BLaER1 treated with 17β-estradiol and CSF1 and Interleukin-3, amounts not matched to agents 10 nM and 100 nM (cell line): ENCODE data around the gene RFFL.

Experiments
- H3K27ac ChIP-seq, 11 experiments: shearing (Covaris generic); formaldehyde crosslinking; 2 replicates each; pipeline ENCODE4 v1.8.1; 2022
- H3K27me3 ChIP-seq, 11 experiments: shearing (Covaris generic); formaldehyde crosslinking; 2 replicates each; pipeline ENCODE4 v1.8.1; 2022
- H3K36me3 ChIP-seq, 11 experiments: shearing (Covaris generic); formaldehyde crosslinking; 2 replicates each; pipeline ENCODE4 v1.8.1; 2022
- H3K4me1 ChIP-seq, 10 experiments: shearing (Covaris generic); formaldehyde crosslinking; 2 replicates each; pipeline ENCODE4 v1.8.1; 2022
- H3K4me2 ChIP-seq, 11 experiments: shearing (Covaris generic); formaldehyde crosslinking; 2 replicates each; pipeline ENCODE4 v1.8.1; 2022
- H3K4me3 ChIP-seq, 10 experiments: shearing (Covaris generic); formaldehyde crosslinking; 2 replicates each; pipeline ENCODE4 v1.8.1; 2022
- H3K9ac ChIP-seq, 11 experiments: shearing (Covaris generic); formaldehyde crosslinking; 2 replicates each; pipeline ENCODE4 v1.8.1; 2022
- H3K9me3 ChIP-seq, 11 experiments: shearing (Covaris generic); formaldehyde crosslinking; replicated peaks in 1 of 11; 2 replicates each; pipeline ENCODE4 v1.8.1; 2022
- H4K20me1 ChIP-seq, 11 experiments: shearing (Covaris generic); formaldehyde crosslinking; 2 replicates each; pipeline ENCODE4 v1.8.1; 2022
- Cebpa-rat ChIP-seq, 11 experiments: shearing (Covaris generic); IDR thresholded peaks; 2 replicates each; pipeline ENCODE4 v1.8.1; 2022

RFFL gene

DNA sequence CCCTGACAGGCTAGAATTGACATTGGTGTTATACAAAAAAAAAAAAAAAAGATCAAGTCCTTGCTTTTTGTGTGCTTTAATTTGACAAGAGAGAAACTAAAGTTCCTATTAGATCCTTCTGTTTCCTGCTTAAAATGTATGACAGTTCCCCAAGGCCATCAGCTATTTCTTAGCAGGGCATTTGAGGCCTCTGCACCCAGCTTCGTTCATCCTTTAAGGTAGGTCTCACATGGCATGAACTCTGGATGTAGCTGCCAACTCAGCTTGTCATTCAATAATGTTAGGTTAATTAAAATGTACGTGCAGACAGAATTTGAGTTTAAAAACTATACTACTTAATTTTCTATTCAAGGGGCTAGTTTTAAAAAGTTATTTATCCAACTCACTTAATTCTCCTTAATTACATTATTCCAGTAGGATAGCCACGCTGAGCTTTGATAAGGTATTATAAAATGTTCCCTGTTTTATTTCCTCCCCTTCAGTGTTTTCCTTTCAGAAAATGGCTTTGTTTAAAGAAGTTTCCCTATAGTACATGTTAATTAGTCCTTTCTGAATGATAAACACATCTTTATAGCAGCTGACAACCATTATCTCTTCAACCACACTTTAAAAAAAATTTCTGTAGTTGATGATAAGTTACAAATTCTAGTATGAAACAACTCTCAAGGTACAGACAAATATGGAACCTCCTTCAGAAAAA, 1.2 kb upstream of the RFFL start:
- H3K4me3 ChIP-seq = peak overlapping the region in 5 of 10 experiments; percentile 14 to 56 (median 40); a peak in 5 of 20 replicates
- H3K27me3 ChIP-seq = no peaks in the 10 kb centered on the region
- H3K4me2 ChIP-seq = peak overlapping the region; percentile 62 to 93 (median 80)
- peak overlapping the region; percentile 76 to 91 (median 86) for H3K9ac ChIP-seq
- no peaks in the 10 kb centered on the region; a peak in 1 of 22 replicates for H4K20me1 ChIP-seq
- H3K27ac ChIP-seq = peak overlapping the region; percentile 86 to 99 (median 95)
- peaks cover 0 to 10% (median 0%) of the 10 kb centered on the region in 11 experiments; a peak in 2 of 22 replicates for H3K9me3 ChIP-seq
- no peak for TF ChIP-seq Cebpa-rat (IDR thresholded peaks at IDR 0.05)
- peaks cover 6 to 31% (median 22%) of the 10 kb centered on the region in 11 experiments; a peak in 19 of 22 replicates for H3K36me3 ChIP-seq
- H3K4me1 ChIP-seq = peaks cover 43 to 94% (median 88%) of the 10 kb centered on the region in 10 experiments

GRCh38 chr17:35062308-35062707, 1.2 kb downstream of the RFFL start:
- peaks cover 24 to 76% (median 66%) of the 10 kb centered on the region in 10 experiments for H3K4me1 ChIP-seq
- no peaks in the 10 kb centered on the region; a peak in 1 of 22 replicates for H4K20me1 ChIP-seq
- H3K4me2 ChIP-seq = peak overlapping the region; percentile 60 to 93 (median 82); a peak in 21 of 22 replicates
- H3K27me3 ChIP-seq = no peaks in the 10 kb centered on the region
- TF ChIP-seq Cebpa-rat (IDR thresholded peaks at IDR 0.05) = no peak
- H3K27ac ChIP-seq = peak overlapping the region; percentile 86 to 99 (median 95)
- peak overlapping the region in 5 of 10 experiments; percentile 34 to 44 (median 43); a peak in 7 of 20 replicates for H3K4me3 ChIP-seq
- peaks cover 6 to 48% (median 35%) of the 10 kb centered on the region in 11 experiments; a peak in 19 of 22 replicates for H3K36me3 ChIP-seq
- peaks cover 0 to 18% (median 0%) of the 10 kb centered on the region in 11 experiments; a peak in 4 of 22 replicates for H3K9me3 ChIP-seq
- H3K9ac ChIP-seq = peak overlapping the region; percentile 23 to 91 (median 86); a peak in 20 of 22 replicates

DNA sequence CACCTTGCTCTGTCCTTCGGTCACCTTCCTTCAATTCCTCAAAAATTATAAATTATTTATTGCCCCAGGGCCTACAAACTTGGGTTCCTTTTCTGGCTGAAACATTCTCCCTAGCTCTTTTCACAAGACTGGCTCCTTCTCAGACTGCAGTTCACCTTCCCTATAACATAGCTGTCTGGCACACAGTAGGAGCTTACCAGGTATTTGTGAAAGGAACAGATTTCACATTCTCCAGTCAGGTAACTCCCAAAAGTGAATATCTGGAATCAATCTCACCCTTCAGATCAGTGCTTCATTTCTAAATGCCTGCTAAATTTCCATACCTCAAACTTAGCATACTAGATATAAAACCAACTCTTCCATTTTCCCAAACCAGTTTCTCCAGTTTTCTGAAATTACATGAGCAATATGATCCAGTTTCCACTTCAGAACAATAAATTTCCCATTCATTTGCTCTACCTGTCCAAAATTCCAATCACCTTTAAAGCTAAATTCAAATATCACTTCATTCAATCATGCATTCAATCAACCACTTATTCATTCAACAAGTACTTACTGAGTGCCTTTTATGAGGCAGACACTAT, 6.1 kb downstream of the RFFL start:
- peak overlapping the region in 5 of 11 experiments; percentile 31 to 50 (median 41); a peak in 7 of 22 replicates for H3K4me2 ChIP-seq

DNA sequence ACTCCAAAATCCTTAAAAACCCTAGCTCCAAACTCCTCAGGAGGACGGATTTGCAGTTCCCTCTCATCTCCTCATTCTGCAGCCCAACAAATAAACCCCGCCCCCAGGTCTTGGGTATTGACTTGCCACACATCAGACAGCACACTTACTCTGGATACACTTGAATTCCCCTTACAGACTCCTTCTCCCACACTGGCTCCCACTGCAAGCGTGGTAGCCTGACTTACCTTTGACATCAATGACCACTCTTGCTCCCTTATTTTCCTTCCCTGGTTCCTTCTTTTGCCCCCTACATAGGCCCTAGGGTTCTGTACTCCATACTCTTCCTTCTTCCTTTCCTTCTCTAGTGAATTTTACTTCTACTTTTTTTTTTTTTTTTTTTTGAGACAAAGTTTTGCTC, 7.5 kb downstream of the RFFL start:
- H3K9ac ChIP-seq = no peak overlapping the region
- no peak overlapping the region for H3K4me3 ChIP-seq
- peaks cover 0 to 9% (median 0%) of the 10 kb centered on the region in 11 experiments; a peak in 5 of 22 replicates for H4K20me1 ChIP-seq
- H3K4me1 ChIP-seq = peaks cover 21 to 72% (median 55%) of the 10 kb centered on the region in 10 experiments
- peaks cover 0 to 51% (median 23%) of the 10 kb centered on the region in 11 experiments; a peak in 18 of 22 replicates for H3K36me3 ChIP-seq
- TF ChIP-seq Cebpa-rat (IDR thresholded peaks at IDR 0.05) = no peak
- H3K9me3 ChIP-seq = peaks cover 0 to 18% (median 0%) of the 10 kb centered on the region in 11 experiments; a peak in 4 of 22 replicates
- H3K4me2 ChIP-seq = peak overlapping the region in 6 of 11 experiments; percentile 5 to 50 (median 40); a peak in 10 of 22 replicates
- H3K27ac ChIP-seq = 0 out of 22 replicates have a peak overlapping the region, but pooled peaks of 1 of the 11 experiments have one; percentile 11
- H3K27me3 ChIP-seq = no peaks in the 10 kb centered on the region

More for the DNA sequence above, 6.1 kb downstream of the RFFL start:
- peak overlapping the region in 1 of 11 experiments; percentile 34; a peak in 2 of 22 replicates for H3K27ac ChIP-seq
- no peak overlapping the region for H3K9ac ChIP-seq
- H3K4me3 ChIP-seq = no peak overlapping the region
- peaks cover 0 to 4% (median 0%) of the 10 kb centered on the region in 11 experiments; a peak in 5 of 22 replicates for H4K20me1 ChIP-seq
- peaks cover 0 to 18% (median 0%) of the 10 kb centered on the region in 11 experiments; a peak in 4 of 22 replicates for H3K9me3 ChIP-seq
- no peak for TF ChIP-seq Cebpa-rat (IDR thresholded peaks at IDR 0.05)
- peaks cover 9 to 72% (median 55%) of the 10 kb centered on the region in 10 experiments for H3K4me1 ChIP-seq
- H3K27me3 ChIP-seq = no peaks in the 10 kb centered on the region
- H3K36me3 ChIP-seq = peaks cover 6 to 65% (median 37%) of the 10 kb centered on the region in 11 experiments; a peak in 19 of 22 replicates

DNA sequence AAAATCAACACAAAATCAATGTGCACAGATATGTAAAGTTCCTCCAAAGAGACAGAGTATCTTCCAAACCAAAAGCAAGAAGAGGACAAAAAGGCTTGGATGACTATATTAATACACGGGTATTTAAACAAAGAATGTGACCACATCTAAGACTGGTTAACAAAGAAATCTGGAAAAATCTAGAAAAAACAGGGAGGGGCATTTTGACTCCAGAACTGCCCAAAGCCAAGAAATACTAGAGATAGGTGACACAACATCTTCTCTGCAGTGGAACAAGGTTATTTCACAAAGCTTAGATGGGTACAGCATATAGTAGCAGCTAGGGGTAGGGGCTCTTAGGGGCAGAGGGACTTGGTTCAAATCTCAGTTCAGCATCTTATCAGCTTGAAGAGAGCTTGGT, 10.3 kb downstream of the RFFL start:
- Histone ChIP-seq H3K36me3 (peaks cover 0 to 47% (median 3%) of the 10 kb centered on the region in 11 experiments; a peak in 8 of 22 replicates), H3K27me3 (no peaks in the 10 kb centered on the region), H3K27ac (peak overlapping the region in 2 of 11 experiments; percentile 83 to 86; a peak in 6 of 22 replicates), H3K9ac (peak overlapping the region in 1 of 11 experiments; percentile 67; a peak in 1 of 22 replicates), H3K4me1 (peaks cover 30 to 84% (median 63%) of the 10 kb centered on the region in 10 experiments), H3K9me3 (no peaks in the 10 kb centered on the region), H3K4me2 (peak overlapping the region in 9 of 11 experiments; percentile 72 to 95 (median 82); a peak in 17 of 22 replicates), H4K20me1 (peaks cover 0 to 16% (median 0%) of the 10 kb centered on the region in 11 experiments; a peak in 5 of 22 replicates), H3K4me3 (no peak overlapping the region)
- TF ChIP-seq Cebpa-rat (IDR thresholded peaks at IDR 0.05) = no peak

- peaks cover 0 to 44% (median 3%) of the 10 kb centered on the region in 11 experiments; a peak in 6 of 22 replicates for H3K36me3 ChIP-seq
- peak overlapping the region; percentile 66 to 86 (median 82); a peak in 20 of 22 replicates for H3K27ac ChIP-seq
- H3K4me1 ChIP-seq = peaks cover 30 to 84% (median 63%) of the 10 kb centered on the region in 10 experiments
- peaks cover 0 to 17% (median under 1%) of the 10 kb centered on the region in 11 experiments; a peak in 10 of 22 replicates for H4K20me1 ChIP-seq
- TF ChIP-seq Cebpa-rat (IDR thresholded peaks at IDR 0.05) = no peak
- peak overlapping the region in 6 of 11 experiments; percentile 46 to 67 (median 62); a peak in 8 of 22 replicates for H3K9ac ChIP-seq
- H3K4me2 ChIP-seq = peak overlapping the region; percentile 67 to 95 (median 78)
- H3K9me3 ChIP-seq = no peaks in the 10 kb centered on the region
- H3K4me3 ChIP-seq = 0 out of 20 replicates have a peak overlapping the region, but pooled peaks of 1 of the 10 experiments have one; percentile 5
- no peaks in the 10 kb centered on the region for H3K27me3 ChIP-seq
These were observed 10.7 kb downstream of the RFFL start for GRCh38 chr17:35052780-35053179.

DNA sequence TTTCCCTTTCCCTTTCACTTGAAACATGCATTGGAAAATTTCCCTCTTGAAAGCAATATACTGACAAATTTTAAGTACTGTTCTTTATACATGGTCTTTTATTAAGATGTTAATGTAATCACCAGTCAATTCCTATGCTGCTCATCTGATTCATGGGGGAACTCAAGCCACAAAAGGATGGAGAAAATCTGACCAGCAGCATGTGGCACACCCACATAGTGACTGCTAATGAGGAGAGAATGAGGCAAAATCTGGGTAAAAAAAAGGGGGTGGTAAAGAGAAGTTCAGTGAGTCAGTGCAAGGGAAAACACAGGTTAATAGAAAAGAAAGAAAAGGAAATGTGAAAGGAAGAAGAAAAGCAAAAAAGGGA, 11.3 kb downstream of the RFFL start:
- peak overlapping the region; percentile 66 to 86 (median 82) for H3K27ac ChIP-seq

More for the DNA sequence above, 11.3 kb downstream of the RFFL start:
- peak overlapping the region; percentile 67 to 95 (median 78) for H3K4me2 ChIP-seq
- H4K20me1 ChIP-seq = peaks cover 0 to 22% (median 6%) of the 10 kb centered on the region in 11 experiments; a peak in 9 of 22 replicates
- peak overlapping the region; percentile 22 to 68 (median 60); a peak in 16 of 22 replicates for H3K9ac ChIP-seq
- no peaks in the 10 kb centered on the region for H3K9me3 ChIP-seq
- peaks cover 0 to 42% (median 2%) of the 10 kb centered on the region in 11 experiments; a peak in 6 of 22 replicates for H3K36me3 ChIP-seq
- peaks cover 30 to 86% (median 60%) of the 10 kb centered on the region in 10 experiments for H3K4me1 ChIP-seq
- H3K27me3 ChIP-seq = no peaks in the 10 kb centered on the region
- peak overlapping the region in 3 of 10 experiments; percentile 5 to 25 (median 13); a peak in 3 of 20 replicates for H3K4me3 ChIP-seq
- TF ChIP-seq Cebpa-rat (IDR thresholded peaks at IDR 0.05) = no peak
